GM15510 (cell line): Measurements from ENCODE around the gene PFDN4.

ENCODE experiments used
- POLR2A ChIP-seq: IDR thresholded peaks from 3 replicates; pipeline ENCODE4 v1.6.1; 2011; ENCODE audit warnings: borderline replicate concordance; ENCODE audit not compliant: insufficient read length; ENCODE audit errors: extremely low read depth

Gene PFDN4

GRCh38 chr20:54207053-54207742 is 689 bp upstream of the PFDN4 start:
- TF ChIP-seq POLR2A = no peak

GRCh38 chr20:54208548-54209176 is 775 bp downstream of the PFDN4 start:
- TF ChIP-seq POLR2A = no peak

GRCh38 chr20:54209216-54209813 is 1.4 kb downstream of the PFDN4 start:
- no peak for TF ChIP-seq POLR2A

- no peak for TF ChIP-seq POLR2A
Measured at GRCh38 chr20:54212226-54212625, 4.3 kb downstream of the PFDN4 start.

- no peak for TF ChIP-seq POLR2A
Measured at GRCh38 chr20:54212871-54213270, 5.0 kb downstream of the PFDN4 start.

- TF ChIP-seq POLR2A = no peak
Measured at GRCh38 chr20:54214566-54214965, 6.7 kb downstream of the PFDN4 start.

- no peak for TF ChIP-seq POLR2A
Measured at GRCh38 chr20:54215157-54215789, 7.4 kb downstream of the PFDN4 start.

- TF ChIP-seq POLR2A = no peak
Measured at GRCh38 chr20:54217762-54218161, 9.9 kb downstream of the PFDN4 start.

GRCh38 chr20:54218470-54218869 is 10.6 kb downstream of the PFDN4 start:
- no peak for TF ChIP-seq POLR2A

- TF ChIP-seq POLR2A = no peak
Measured at GRCh38 chr20:54219751-54220426, 12.0 kb downstream of the PFDN4 start.

- no peak for TF ChIP-seq POLR2A
Measured at GRCh38 chr20:54220722-54221121, 12.8 kb downstream of the PFDN4 start.

- TF ChIP-seq POLR2A = no peak
Measured at GRCh38 chr20:54221353-54221752, 13.5 kb downstream of the PFDN4 start.

GRCh38 chr20:54221996-54222890 is 14.4 kb downstream of the PFDN4 start:
- TF ChIP-seq POLR2A = no peak

- TF ChIP-seq POLR2A = no peak
Measured at GRCh38 chr20:54223285-54223684, 15.4 kb downstream of the PFDN4 start.
